Activated CD4-positive, CD25-positive, alpha-beta regulatory T cell (primary cell): ENCODE data around the gene TRIM41.
"Not testable (repeated sequence)": the region's sequence is repeated elsewhere in the genome, so short reads cannot be mapped to it uniquely, and the experiment has no call there.

Source experiments
- DNase-seq, 4 experiments: peaks; one replicate each; lab custom pipeline; 2025; lab: John Stamatoyannopoulos, UW

The TRIM41 gene

GRCh38 chr5:181192337-181193046 lies 30.6 kb upstream of the TRIM41 start:
- no peak for DNase-seq

GRCh38 chr5:181193656-181194055 lies 29.4 kb upstream of the TRIM41 start:
- no peak for DNase-seq

GRCh38 chr5:181194489-181195248 lies 28.4 kb upstream of the TRIM41 start:
- no peak for DNase-seq

GRCh38 chr5:181195249-181195761 lies 27.8 kb upstream of the TRIM41 start:
- DNase-seq = no peak

- DNase-seq = no peak
Observed at GRCh38 chr5:181197326-181197951, 25.6 kb upstream of the TRIM41 start.

GRCh38 chr5:181198106-181198685 lies 24.9 kb upstream of the TRIM41 start:
- no peak for DNase-seq

- DNase-seq = no peak
Observed at GRCh38 chr5:181198905-181199519, 24.1 kb upstream of the TRIM41 start.

GRCh38 chr5:181199881-181200638 lies 23.0 kb upstream of the TRIM41 start:
- no peak for DNase-seq

- DNase-seq = no peak
Observed at GRCh38 chr5:181200816-181201215, 22.3 kb upstream of the TRIM41 start.

GRCh38 chr5:181203093-181203711 lies 19.9 kb upstream of the TRIM41 start:
- no peak for DNase-seq

GRCh38 chr5:181203777-181204112 lies 19.3 kb upstream of the TRIM41 start:
- DNase-seq = no peak

- DNase-seq = no peak
Observed at GRCh38 chr5:181204113-181204825, 18.8 kb upstream of the TRIM41 start.

- no peak for DNase-seq
Observed at GRCh38 chr5:181204826-181205760, 18.0 kb upstream of the TRIM41 start, which contains the start of gene TRIM7. TRIM7 (minus strand) TSS chr5:181205196; CDS start chr5:181205110, 86 bp downstream.

- DNase-seq = no peak
Observed at GRCh38 chr5:181205761-181206649, 17.1 kb upstream of the TRIM41 start.

- no peak for DNase-seq
Observed at GRCh38 chr5:181207214-181207959, 15.7 kb upstream of the TRIM41 start.

- DNase-seq = no peak
Observed at GRCh38 chr5:181207960-181208253, 15.2 kb upstream of the TRIM41 start.

GRCh38 chr5:181209006-181209405 lies 14.1 kb upstream of the TRIM41 start:
- DNase-seq = not testable (repeated sequence)
